ENCODE data around the gene UNCX. TPM values are rescaled to one million over a fixed set of nuclear protein-coding genes. Genes with fewer than 3 reads are reported as not detected.

Gene UNCX
- total and polyA plus RNA-seq, 2 experiments from 2014 or later, result not detected

DNA sequence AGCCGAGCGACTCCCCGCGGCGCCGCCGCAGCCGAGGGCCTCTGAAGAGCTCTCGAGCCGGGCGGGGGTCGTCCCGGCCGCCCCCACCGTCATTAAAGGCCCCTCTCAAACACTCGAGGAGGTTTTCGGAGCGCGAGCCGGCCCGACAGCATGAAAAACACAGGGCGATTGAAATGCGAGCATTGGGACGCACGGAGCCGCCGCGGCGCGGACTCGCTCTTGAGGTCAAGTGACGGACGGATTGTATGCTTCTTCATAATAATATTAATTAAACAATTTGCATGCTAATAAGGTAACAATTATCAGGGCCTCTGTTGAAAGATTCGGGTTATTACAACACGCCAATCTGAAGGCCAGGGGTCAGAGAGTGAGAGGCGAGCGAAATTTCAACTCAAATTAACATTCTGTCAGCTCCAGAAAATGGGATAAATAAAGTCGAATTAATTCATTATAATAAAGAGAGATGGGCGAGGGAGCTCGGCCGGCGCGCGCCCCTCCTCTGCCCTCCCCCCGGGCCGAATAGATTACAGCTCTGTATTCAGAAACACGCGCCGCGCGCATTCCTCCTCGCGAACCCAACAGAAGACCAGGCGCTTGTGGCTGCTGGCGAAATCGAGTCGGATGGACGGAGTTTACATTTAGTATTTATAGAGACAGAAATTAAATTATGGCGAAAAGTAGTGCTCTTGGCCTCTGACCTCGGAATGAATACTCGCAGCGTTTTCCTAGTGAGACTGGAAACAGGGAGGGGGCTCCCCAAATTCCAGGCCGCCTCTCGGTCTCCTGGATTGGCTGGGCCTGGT is 2.1 kb upstream of the UNCX start:
- Histone ChIP-seq H3K27me3 (ENCODE audit: insufficient read depth) (peaks cover 92% of the 10 kb centered on the region), H2AFZ (no peak overlapping the region), H3F3A (replicated peaks; ENCODE audit: low read depth) (peaks cover 26% of the 10 kb centered on the region), H3K4me3 (peak overlapping the region; percentile 48), H3K36me3 (ENCODE audit: insufficient read depth) (no peaks in the 10 kb centered on the region), H4K20me1 (replicated peaks; ENCODE audit: insufficient read depth) (0 out of 2 replicates have a peak, but pooled peaks cover 17% of the 10 kb centered on the region), H3K4me2 (peak overlapping the region; percentile 75), H3K9me2 (ENCODE audit: insufficient read depth) (no peaks in the 10 kb centered on the region), H3K4me1 (ENCODE audit: insufficient read depth) (peaks cover 68% of the 10 kb centered on the region), H3K79me2 (replicated peaks; ENCODE audit: insufficient read depth) (no peaks in the 10 kb centered on the region), H3K27ac (ENCODE audit: low read depth) (no peak overlapping the region)
- TF ChIP-seq CREB1 (CRISPR knock-in tag; IDR thresholded peaks at IDR 0.05; ENCODE audit: low read depth) (no peak), EZH2 (IDR thresholded peaks at IDR 0.05; ENCODE audit: low read depth, unreplicated experiment) (peak; percentile 90)
- Mint-ChIP-seq H3K4me3 (peak overlapping the region; percentile 46), H3K4me1 (peaks cover 53% of the 10 kb centered on the region), H3K36me3 (ENCODE audit: low read depth) (peaks cover 3% of the 10 kb centered on the region; the same call in 1 of the 3 replicates), H3K27me3 (ENCODE audit: insufficient read depth, low read depth, poor library complexity) (peaks cover 86% of the 10 kb centered on the region), H3K9me3 (peaks cover 3% of the 10 kb centered on the region), H3K27ac (no peak overlapping the region)
- no peak for ATAC-seq
- peak; percentile 52 for DNase-seq (ENCODE audit: low spot score)

GRCh38 chr7:1231214-1232102 is 1.2 kb upstream of the UNCX start:
- Mint-ChIP-seq H3K4me3 (peak overlapping the region; percentile 46), H3K36me3 (ENCODE audit: low read depth) (peaks cover 3% of the 10 kb centered on the region; the same call in 1 of the 3 replicates), H3K27ac (no peak overlapping the region), H3K4me1 (peaks cover 44% of the 10 kb centered on the region), H3K9me3 (peaks cover 3% of the 10 kb centered on the region), H3K27me3 (ENCODE audit: insufficient read depth, low read depth, poor library complexity) (peaks cover 81% of the 10 kb centered on the region)
- Histone ChIP-seq H3K79me2 (replicated peaks; ENCODE audit: insufficient read depth) (no peaks in the 10 kb centered on the region), H4K20me1 (replicated peaks; ENCODE audit: insufficient read depth) (0 out of 2 replicates have a peak, but pooled peaks cover 17% of the 10 kb centered on the region), H3K9me2 (ENCODE audit: insufficient read depth) (no peaks in the 10 kb centered on the region), H2AFZ (no peak overlapping the region), H3K36me3 (ENCODE audit: insufficient read depth) (no peaks in the 10 kb centered on the region), H3K4me1 (ENCODE audit: insufficient read depth) (peaks cover 60% of the 10 kb centered on the region), H3K4me3 (peak overlapping the region; percentile 48), H3F3A (replicated peaks; ENCODE audit: low read depth) (peaks cover 26% of the 10 kb centered on the region), H3K27me3 (ENCODE audit: insufficient read depth) (peaks cover 90% of the 10 kb centered on the region), H3K27ac (ENCODE audit: low read depth) (no peak overlapping the region), H3K4me2 (peak overlapping the region; percentile 75)
- peak; percentile 62 for DNase-seq (ENCODE audit: low spot score)
- TF ChIP-seq ETS1 (IDR thresholded peaks at IDR 0.05), result no peak
- no peak for TF ChIP-seq EZH2phosphoT487 (IDR thresholded peaks at IDR 0.05; ENCODE audit: unreplicated experiment)
- peak; percentile 71 for TF ChIP-seq EZH2 (IDR thresholded peaks at IDR 0.05; ENCODE audit: low read depth, unreplicated experiment)
- TF ChIP-seq ZNF114 (CRISPR knock-in tag; IDR thresholded peaks at IDR 0.05), result no peak
- no peak for TF ChIP-seq POLR2AphosphoS5 (IDR thresholded peaks at IDR 0.05; ENCODE audit: low read depth)
- ATAC-seq, result peak; percentile 0; the same call in 2 of the 3 replicates
